Effector memory CD4-positive, alpha-beta T cell (primary cell): Measurements from ENCODE around the gene UBASH3B.
"Not testable (repeated sequence)": the region's sequence is repeated elsewhere in the genome, so short reads cannot be mapped to it uniquely, and the experiment has no call there.

Experiments used
- DNase-seq, 3 donors: peaks; one replicate each; pipeline ENCODE4 v3.0.0-alpha.2; 2020
- H3K27ac ChIP-seq: 2 replicates; pipeline ENCODE4 v1.7.0; 2013; ENCODE audit warnings: mild to moderate bottlenecking, low read length, moderate library complexity; ENCODE audit not compliant: insufficient read depth, poor library complexity, severe bottlenecking
- H3K27me3 ChIP-seq: replicated peaks from 2 replicates; pipeline ENCODE4 v1.7.0; 2013; ENCODE audit warnings: mild to moderate bottlenecking, low read length; ENCODE audit not compliant: insufficient read depth, control insufficient read depth, poor library complexity, severe bottlenecking
- H3K36me3 ChIP-seq: 2 replicates; pipeline ENCODE4 v1.7.0; 2013; ENCODE audit warnings: mild to moderate bottlenecking, low read length, moderate library complexity; ENCODE audit not compliant: control insufficient read depth, insufficient read depth
- H3K4me1 ChIP-seq: 2 replicates; pipeline ENCODE4 v1.7.0; 2013; ENCODE audit warnings: low read length, mild to moderate bottlenecking; ENCODE audit not compliant: control insufficient read depth, insufficient read depth, poor library complexity, severe bottlenecking
- H3K4me3 ChIP-seq: 2 replicates; pipeline ENCODE4 v1.7.0; 2013; ENCODE audit warnings: low read length, low read depth, mild to moderate bottlenecking; ENCODE audit not compliant: insufficient read depth, poor library complexity, severe bottlenecking
- H3K9me3 ChIP-seq: 2 replicates; pipeline ENCODE4 v1.7.0; 2013; ENCODE audit warnings: mild to moderate bottlenecking, low read length, moderate library complexity; ENCODE audit not compliant: control insufficient read depth

UBASH3B gene

DNA sequence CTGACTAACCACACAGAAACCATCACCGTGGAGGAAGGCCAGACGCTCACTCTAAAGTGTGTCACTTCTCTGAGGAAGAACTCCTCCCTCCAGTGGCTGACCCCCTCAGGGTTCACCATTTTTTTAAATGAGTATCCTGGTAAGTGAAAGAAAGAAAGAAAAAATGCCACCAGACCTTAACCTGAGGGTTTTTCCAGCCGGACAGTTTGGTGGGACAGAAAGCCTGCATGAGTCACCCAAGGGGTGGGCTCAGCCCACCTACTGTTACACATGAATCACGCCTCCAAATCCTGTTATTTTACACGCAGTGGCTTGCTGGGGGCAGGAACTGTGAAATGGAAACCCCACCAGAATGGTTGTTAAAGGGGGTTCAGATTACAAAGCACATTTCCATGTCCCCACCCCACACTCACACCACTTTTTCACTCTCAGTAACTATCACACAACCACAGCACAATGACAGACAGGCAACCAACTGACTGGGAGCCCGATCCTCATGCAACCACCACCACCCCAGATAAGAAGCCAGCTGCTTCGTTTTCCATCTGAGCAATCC lies 194.6 kb downstream of the UBASH3B start:
- no peaks in the 10 kb centered on the region for H3K36me3 ChIP-seq
- H3K27me3 ChIP-seq, result no peaks in the 10 kb centered on the region
- H3K4me3 ChIP-seq, result no peak overlapping the region
- peak in 1 of 3 donors; percentile 25 for DNase-seq
- H3K27ac ChIP-seq, result no peak overlapping the region
- no peaks in the 10 kb centered on the region for H3K4me1 ChIP-seq
- H3K9me3 ChIP-seq, result no peaks in the 10 kb centered on the region

GRCh38 chr11:122851366-122851966 lies 195.9 kb downstream of the UBASH3B start:
- no peak overlapping the region for H3K27ac ChIP-seq
- no peaks in the 10 kb centered on the region for H3K36me3 ChIP-seq
- peak overlapping the region; percentile 3 for H3K4me3 ChIP-seq
- H3K9me3 ChIP-seq, result no peaks in the 10 kb centered on the region
- H3K4me1 ChIP-seq, result no peaks in the 10 kb centered on the region
- no peaks in the 10 kb centered on the region for H3K27me3 ChIP-seq
- DNase-seq, result no peak

GRCh38 chr11:122852074-122852795 lies 196.7 kb downstream of the UBASH3B start:
- Histone ChIP-seq H3K9me3 (no peaks in the 10 kb centered on the region), H3K4me3 (peak overlapping the region; percentile 3), H3K36me3 (no peaks in the 10 kb centered on the region), H3K27me3 (no peaks in the 10 kb centered on the region), H3K4me1 (no peaks in the 10 kb centered on the region), H3K27ac (no peak overlapping the region)
- no peak for DNase-seq

- Histone ChIP-seq H3K9me3 (no peaks in the 10 kb centered on the region), H3K27ac (no peak overlapping the region), H3K27me3 (no peaks in the 10 kb centered on the region), H3K36me3 (no peaks in the 10 kb centered on the region), H3K4me1 (no peaks in the 10 kb centered on the region), H3K4me3 (no peak overlapping the region)
- DNase-seq, result no peak
Measured at GRCh38 chr11:122852796-122853160, 197.3 kb downstream of the UBASH3B start.

DNA sequence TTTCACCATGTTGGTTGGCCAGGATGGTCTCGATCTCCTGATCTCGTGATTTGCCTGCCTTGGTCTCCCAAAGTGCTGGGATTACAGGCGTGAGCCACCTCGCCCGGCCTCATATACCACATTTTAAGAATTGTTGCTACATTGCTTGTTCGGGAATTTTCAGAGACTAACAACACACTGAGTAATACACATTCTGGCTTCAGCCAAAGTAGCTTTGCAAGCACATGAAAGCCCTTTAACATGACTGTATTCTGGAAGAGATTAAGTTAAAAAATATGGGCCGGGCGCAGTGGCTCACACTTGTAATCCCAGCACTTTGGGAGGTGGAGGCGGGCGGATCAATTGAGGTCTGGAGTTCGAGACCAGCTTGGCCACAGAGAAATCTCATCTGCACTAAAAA lies 197.7 kb downstream of the UBASH3B start:
- H3K4me3 ChIP-seq, result no peak overlapping the region
- no peaks in the 10 kb centered on the region for H3K9me3 ChIP-seq
- no peak overlapping the region for H3K27ac ChIP-seq
- no peaks in the 10 kb centered on the region for H3K36me3 ChIP-seq
- no peaks in the 10 kb centered on the region for H3K27me3 ChIP-seq
- DNase-seq, result no peak
- no peaks in the 10 kb centered on the region for H3K4me1 ChIP-seq

GRCh38 chr11:122853971-122854446 lies 198.5 kb downstream of the UBASH3B start:
- H3K27ac ChIP-seq, result no peak overlapping the region

GRCh38 chr11:122861631-122862030 lies 206.1 kb downstream of the UBASH3B start:
- no peaks in the 10 kb centered on the region for H3K9me3 ChIP-seq
- H3K4me1 ChIP-seq, result no peaks in the 10 kb centered on the region
- no peak overlapping the region for H3K27ac ChIP-seq
- H3K4me3 ChIP-seq, result no peak overlapping the region
- H3K27me3 ChIP-seq, result peaks cover 2% of the 10 kb centered on the region
- no peaks in the 10 kb centered on the region for H3K36me3 ChIP-seq
- no peak for DNase-seq

More at GRCh38 chr11:122853971-122854446, 198.5 kb downstream of the UBASH3B start:
- DNase-seq, result peak in 1 of 3 donors; percentile 29
- no peaks in the 10 kb centered on the region for H3K4me1 ChIP-seq
- H3K27me3 ChIP-seq, result no peaks in the 10 kb centered on the region
- H3K9me3 ChIP-seq, result no peaks in the 10 kb centered on the region
- no peak overlapping the region for H3K4me3 ChIP-seq
- H3K36me3 ChIP-seq, result no peaks in the 10 kb centered on the region

DNA sequence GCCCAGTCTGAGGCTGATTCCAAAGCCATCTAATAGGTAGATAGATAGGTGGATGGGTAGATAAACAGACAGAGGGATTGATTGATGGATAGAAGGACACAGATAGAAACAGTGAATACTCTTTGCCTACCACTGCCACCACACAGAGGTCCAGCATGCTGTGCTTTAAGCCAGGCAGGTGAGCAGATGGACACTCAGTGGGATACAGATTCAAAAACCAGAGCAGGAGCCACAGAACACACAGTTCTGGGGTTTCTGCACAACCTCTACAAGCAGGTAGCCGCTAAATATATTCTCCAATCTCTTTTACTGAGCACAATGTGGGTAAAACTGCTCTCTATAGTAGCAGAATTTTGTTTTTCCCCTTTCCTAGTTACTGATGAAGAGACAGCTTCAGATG lies 206.6 kb downstream of the UBASH3B start:
- no peak for DNase-seq
- Histone ChIP-seq H3K36me3 (no peaks in the 10 kb centered on the region), H3K27ac (no peak overlapping the region), H3K4me1 (no peaks in the 10 kb centered on the region), H3K27me3 (peaks cover 2% of the 10 kb centered on the region), H3K4me3 (no peak overlapping the region), H3K9me3 (no peaks in the 10 kb centered on the region)

DNA sequence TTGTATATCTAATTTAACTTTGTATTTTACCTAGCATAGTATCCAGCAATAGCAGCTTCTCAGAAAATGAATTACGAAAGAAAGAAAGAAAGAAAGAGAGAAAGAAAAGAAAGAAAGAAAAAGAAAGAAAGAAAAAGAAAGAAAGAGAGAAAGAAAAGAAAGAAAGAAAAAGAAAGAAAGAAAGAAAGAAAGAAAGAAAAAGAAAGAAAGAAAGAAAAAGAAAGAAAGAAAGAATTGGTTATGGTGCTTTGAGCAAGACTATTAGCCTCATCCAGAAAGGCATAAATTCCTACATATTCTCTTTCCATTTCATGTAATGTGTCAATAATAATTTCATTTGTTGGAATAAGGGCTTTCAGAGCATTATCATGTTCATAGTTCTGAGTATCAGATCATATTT lies 207.6 kb downstream of the UBASH3B start:
- not testable (repeated sequence) for H3K4me3 ChIP-seq, H3K9me3 ChIP-seq, H3K36me3 ChIP-seq, DNase-seq, H3K27ac ChIP-seq, H3K4me1 ChIP-seq, H3K27me3 ChIP-seq

GRCh38 chr11:122863704-122864326 lies 208.3 kb downstream of the UBASH3B start:
- H3K4me3 ChIP-seq, result no peak overlapping the region
- no peaks in the 10 kb centered on the region for H3K4me1 ChIP-seq
- no peaks in the 10 kb centered on the region for H3K9me3 ChIP-seq
- H3K36me3 ChIP-seq, result no peaks in the 10 kb centered on the region
- H3K27ac ChIP-seq, result no peak overlapping the region
- no peak for DNase-seq
- H3K27me3 ChIP-seq, result peaks cover 7% of the 10 kb centered on the region
